Fibroblast of villous mesenchyme (primary cell): ENCODE data around the gene CHST10. TPM values are rescaled to one million over a fixed set of nuclear protein-coding genes. Genes with fewer than 3 reads are reported as not detected.

Source experiments
- DNase-seq: peaks from one replicate; pipeline ENCODE4 v3.0.0-alpha.2; 2010; ENCODE audit warnings: low read depth
- H3K4me3 ChIP-seq: 2 replicates; pipeline ENCODE4 v1.5.1; 2011; ENCODE audit warnings: low read depth, mild to moderate bottlenecking, low read length
- total RNA-seq: library from RNA; depleted of rRNA; stranded (reverse); fragments of >200 nt; gene quantifications from 2 replicates; pipeline ENCODE4 v1.2.3, GENCODE V29; 2012
- TF ChIP-seq, protein P1 (sequence below): IDR thresholded peaks from 2 replicates; pipeline ENCODE4 v1.5.1; 2012; ENCODE audit warnings: low read depth, mild to moderate bottlenecking, low read length; ENCODE audit not compliant: insufficient read depth

Gene CHST10
- total RNA-seq, 1 donor, result 8.6 TPM

GRCh38 chr2:100404411-100404810 lies 13.1 kb downstream of the CHST10 start:
- TF ChIP-seq, protein P1, sequence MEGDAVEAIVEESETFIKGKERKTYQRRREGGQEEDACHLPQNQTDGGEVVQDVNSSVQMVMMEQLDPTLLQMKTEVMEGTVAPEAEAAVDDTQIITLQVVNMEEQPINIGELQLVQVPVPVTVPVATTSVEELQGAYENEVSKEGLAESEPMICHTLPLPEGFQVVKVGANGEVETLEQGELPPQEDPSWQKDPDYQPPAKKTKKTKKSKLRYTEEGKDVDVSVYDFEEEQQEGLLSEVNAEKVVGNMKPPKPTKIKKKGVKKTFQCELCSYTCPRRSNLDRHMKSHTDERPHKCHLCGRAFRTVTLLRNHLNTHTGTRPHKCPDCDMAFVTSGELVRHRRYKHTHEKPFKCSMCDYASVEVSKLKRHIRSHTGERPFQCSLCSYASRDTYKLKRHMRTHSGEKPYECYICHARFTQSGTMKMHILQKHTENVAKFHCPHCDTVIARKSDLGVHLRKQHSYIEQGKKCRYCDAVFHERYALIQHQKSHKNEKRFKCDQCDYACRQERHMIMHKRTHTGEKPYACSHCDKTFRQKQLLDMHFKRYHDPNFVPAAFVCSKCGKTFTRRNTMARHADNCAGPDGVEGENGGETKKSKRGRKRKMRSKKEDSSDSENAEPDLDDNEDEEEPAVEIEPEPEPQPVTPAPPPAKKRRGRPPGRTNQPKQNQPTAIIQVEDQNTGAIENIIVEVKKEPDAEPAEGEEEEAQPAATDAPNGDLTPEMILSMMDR, result no peak
- DNase-seq, result no peak
- no peak overlapping the region for H3K4me3 ChIP-seq

GRCh38 chr2:100403722-100404121 lies 13.7 kb downstream of the CHST10 start:
- TF ChIP-seq, protein P1, result no peak
- no peak overlapping the region for H3K4me3 ChIP-seq
- DNase-seq, result no peak

DNA sequence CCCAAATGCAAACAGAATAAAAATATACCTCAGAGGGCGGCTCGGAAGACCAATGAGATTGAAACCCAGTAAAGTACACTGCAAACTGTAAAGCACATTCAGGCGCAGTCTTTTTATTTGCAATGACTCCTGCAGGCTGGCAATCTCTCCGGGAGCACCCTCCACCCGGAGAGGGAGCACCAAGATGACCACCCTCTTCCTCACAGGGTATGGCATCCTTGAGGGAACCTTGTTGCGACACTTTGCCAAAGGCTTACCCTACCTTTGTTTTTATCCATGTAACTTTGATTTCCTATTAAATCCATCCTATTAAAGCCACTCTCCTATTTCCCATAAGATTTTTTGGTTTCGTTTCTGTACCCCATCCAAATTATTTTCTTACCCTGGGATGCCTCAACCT lies 16.2 kb downstream of the CHST10 start:
- TF ChIP-seq, protein P1, result no peak
- no peak for DNase-seq
- no peak overlapping the region for H3K4me3 ChIP-seq

GRCh38 chr2:100399714-100400113 lies 17.8 kb downstream of the CHST10 start:
- no peak overlapping the region for H3K4me3 ChIP-seq
- DNase-seq, result no peak
- TF ChIP-seq, protein P1, result no peak

DNA sequence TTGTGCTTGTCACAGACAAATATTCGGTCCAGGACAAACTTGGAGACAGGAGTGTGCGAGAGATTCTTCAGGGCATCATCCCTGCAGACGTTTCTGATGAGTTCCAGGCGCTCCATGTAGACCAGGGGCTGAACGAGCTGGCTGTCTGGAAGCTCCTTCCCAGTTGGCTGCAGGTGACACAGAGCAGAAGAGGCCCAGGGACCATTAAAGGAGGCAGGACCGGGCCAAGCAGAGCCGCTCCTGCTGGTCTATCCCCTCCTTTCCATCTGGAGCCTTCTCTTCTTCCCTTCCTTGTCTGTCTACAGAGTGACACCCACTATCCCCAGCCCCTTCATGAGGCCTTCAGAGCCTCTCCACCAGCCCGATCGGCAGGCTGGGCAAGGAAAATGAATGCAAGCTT lies 19.5 kb downstream of the CHST10 start:
- no peak for DNase-seq
- TF ChIP-seq, protein P1, result no peak
- H3K4me3 ChIP-seq, result no peak overlapping the region

DNA sequence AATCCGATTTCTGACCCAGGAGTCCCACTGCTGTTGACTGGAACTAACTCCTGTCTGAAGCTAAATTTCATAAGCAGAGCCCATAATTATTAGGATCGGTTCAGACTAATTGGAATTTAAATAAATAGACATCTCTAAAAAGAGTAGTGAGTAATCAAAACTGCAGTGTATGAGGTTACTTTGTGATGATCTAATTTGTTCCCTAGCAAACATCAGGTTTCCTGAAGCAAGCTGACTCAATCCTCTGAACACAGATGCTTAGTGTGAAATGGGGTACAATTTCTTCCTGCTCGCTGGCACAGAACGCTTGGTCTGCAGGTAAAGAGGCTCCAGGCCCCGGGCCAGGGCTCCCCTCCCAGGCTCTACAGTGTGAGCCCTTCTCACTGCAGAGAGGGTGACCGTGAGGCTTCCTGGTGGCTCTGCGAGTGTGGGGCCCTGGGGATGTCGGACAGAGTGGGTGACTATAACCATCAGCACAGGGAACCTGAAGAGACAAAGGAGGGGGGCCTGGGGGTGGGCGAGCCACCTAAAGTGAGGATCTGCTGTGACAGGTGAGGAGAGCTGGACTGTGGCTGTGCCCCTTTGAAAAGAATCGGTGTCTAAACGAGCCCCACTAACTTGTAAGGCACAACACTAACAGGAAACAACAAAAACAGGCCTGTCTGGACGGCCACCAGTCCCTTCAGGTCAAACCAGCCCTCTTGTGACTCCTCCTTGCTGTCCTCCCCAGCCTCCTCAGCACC lies 20.2 kb downstream of the CHST10 start:
- no peak overlapping the region for H3K4me3 ChIP-seq
- DNase-seq, result no peak
- TF ChIP-seq, protein P1, result no peak

GRCh38 chr2:100396483-100396882 lies 21.0 kb downstream of the CHST10 start:
- no peak for DNase-seq
- TF ChIP-seq, protein P1, result no peak
- H3K4me3 ChIP-seq, result no peak overlapping the region
